Caco-2 (cell line): ENCODE results near the gene LRP6. TPM values are rescaled to one million over a fixed set of nuclear protein-coding genes. Genes with fewer than 3 reads are reported as not detected.

ENCODE experiments used
- BruUV-seq: library from RNA; stranded (reverse); fragments of 400-500 nt; replicated peaks from 2 replicates; lab custom pipeline; 2021; lab: Mats Ljungman, UMichigan
- CTCF ChIA-PET: fragments of 300-600 bp; sonication (Branson Sonifier 250); formaldehyde crosslinking; loops from one replicate; lab custom pipeline; 2022; ENCODE audit warnings: antibody characterized with exemption; lab: Charles Lee
- POLR2A ChIA-PET: fragments of 300-600 bp; sonication (Branson Sonifier 250); formaldehyde crosslinking; loops from one replicate; lab custom pipeline; 2022; ENCODE audit warnings: antibody characterized with exemption; lab: Charles Lee
- DNase-seq, 2 experiments: peaks; one replicate each; pipeline versions ENCODE4 v3.0.0 to v3.0.0-alpha.2; 2020 to 2022
- H3K27me3 ChIP-seq: replicated peaks from 2 replicates; pipeline ENCODE4 v1.6.0; 2011; ENCODE audit warnings: low read length; ENCODE audit not compliant: control insufficient read depth, insufficient read depth
- H3K36me3 ChIP-seq: 2 replicates; pipeline ENCODE4 v1.5.1; 2011; ENCODE audit warnings: low read length; ENCODE audit not compliant: control insufficient read depth, insufficient read depth
- H3K4me1 ChIP-seq: fragments of 250-450 bp; sonication (Bioruptor Pico); 2 replicates; pipeline ENCODE4 v1.5.1; 2020; ENCODE audit warnings: mild to moderate bottlenecking
- H3K4me3 ChIP-seq: 2 replicates; pipeline ENCODE4 v1.5.1; 2011; ENCODE audit warnings: low read depth, mild to moderate bottlenecking, control low read depth, low read length
- H3K9me3 ChIP-seq: fragments of 250-450 bp; sonication (Bioruptor Pico); 2 replicates; pipeline ENCODE4 v1.5.1; 2020; ENCODE audit warnings: mild to moderate bottlenecking, moderate library complexity
- H3K27ac Mint-ChIP-seq: one replicate; pipeline ENCODE4 v1.8.0; 2022; ENCODE audit warnings: mixed read lengths; ENCODE audit not compliant: unreplicated experiment
- H3K27me3 Mint-ChIP-seq: one replicate; pipeline ENCODE4 v1.8.0; 2022; ENCODE audit warnings: mixed read lengths; ENCODE audit not compliant: insufficient read depth, unreplicated experiment
- H3K36me3 Mint-ChIP-seq: one replicate; pipeline ENCODE4 v1.8.0; 2022; ENCODE audit warnings: mild to moderate bottlenecking, mixed read lengths; ENCODE audit not compliant: insufficient read depth, unreplicated experiment
- H3K4me1 Mint-ChIP-seq: one replicate; pipeline ENCODE4 v1.8.0; 2022; ENCODE audit warnings: low read depth, mixed read lengths; ENCODE audit not compliant: unreplicated experiment
- H3K4me3 Mint-ChIP-seq: one replicate; pipeline ENCODE4 v1.8.0; 2022; ENCODE audit warnings: mild to moderate bottlenecking, moderate library complexity, mixed read lengths; ENCODE audit not compliant: unreplicated experiment
- H3K9me3 Mint-ChIP-seq: one replicate; pipeline ENCODE4 v1.8.0; 2022; ENCODE audit warnings: mixed read lengths; ENCODE audit not compliant: unreplicated experiment
- CTCF ChIP-seq, 2 experiments: fragments of 200-600 bp in 1 of 2; IDR thresholded peaks; 1 replicate in 1 of 2; 2 replicates in 1 of 2; pipeline versions ENCODE4 v1.5.1 to v1.8.0; 2011 to 2022; ENCODE audit warnings: antibody characterized with exemption in 1 of 2, control low read depth in 1 of 2, inconsistent platforms in 1 of 2, low read depth in 1 of 2, low read length in 1 of 2, mild to moderate bottlenecking in 1 of 2, moderate library complexity in 1 of 2; ENCODE audit not compliant: insufficient read depth in 1 of 2, severe bottlenecking in 1 of 2, unreplicated experiment in 1 of 2
- intact Hi-C: fragments of 100-400 bp; cut with micrococcal nuclease; formaldehyde crosslinking; loops from one replicate; pipeline ENCODE4 v1.10.0; 2022; ENCODE audit not compliant: unreplicated experiment
- total RNA-seq: library from RNA; stranded (reverse); gene quantifications from 2 replicates; pipeline ENCODE4 v1.2.3, GENCODE V29; 2022

LRP6 gene
- total RNA-seq, 1 experiment from 2014 or later: 72.7 TPM

DNA sequence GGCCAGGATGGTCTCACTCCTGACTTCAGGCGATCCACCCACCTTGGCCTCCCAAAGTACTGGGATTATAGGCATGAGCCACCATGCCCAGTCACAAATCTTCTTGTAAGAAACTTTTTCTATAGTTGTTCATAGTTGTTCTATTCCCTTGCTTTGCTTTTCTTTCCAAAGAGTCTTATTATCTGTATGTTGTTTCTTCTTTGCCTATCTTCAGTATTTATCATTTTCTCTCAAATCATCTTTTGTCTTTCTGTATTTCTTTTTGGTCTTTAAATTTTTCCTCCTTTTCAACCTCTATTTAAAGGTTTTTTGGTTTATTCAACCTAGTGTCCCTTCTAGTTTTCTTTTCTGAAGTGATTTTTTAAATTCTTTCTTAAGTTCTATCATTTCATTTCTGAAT lies 68.7 kb downstream of the LRP6 start:
- Histone ChIP-seq H3K36me3 (peaks cover 3% of the 10 kb centered on the region; the same call in 1 of the 2 replicates), H3K4me1 (peaks cover 8% of the 10 kb centered on the region; the same call in 1 of the 2 replicates), H3K9me3 (0 out of 2 replicates have a peak, but pooled peaks cover 6% of the 10 kb centered on the region), H3K4me3 (no peak overlapping the region), H3K27me3 (no peaks in the 10 kb centered on the region)
- no TSS peak for BruUV-seq
- Mint-ChIP-seq H3K36me3 (peaks cover 69% of the 10 kb centered on the region), H3K4me3 (no peak overlapping the region), H3K27ac (no peak overlapping the region), H3K4me1 (peaks cover 7% of the 10 kb centered on the region), H3K9me3 (peaks cover 31% of the 10 kb centered on the region), H3K27me3 (no peaks in the 10 kb centered on the region)
- TF ChIP-seq CTCF (IDR thresholded peaks at IDR 0.05; ENCODE audit: insufficient read depth in 1 of 2, low read depth in 1 of 2, low read length in 1 of 2, severe bottlenecking in 1 of 2, unreplicated experiment in 1 of 2): no peak
- intact Hi-C loops: no loop called here
- ChIA-PET CTCF (no interaction called here), POLR2A (no interaction called here)
- DNase-seq: no peak

- Histone ChIP-seq H3K27me3 (no peaks in the 10 kb centered on the region), H3K36me3 (peaks cover 1% of the 10 kb centered on the region; the same call in 1 of the 2 replicates), H3K9me3 (0 out of 2 replicates have a peak, but pooled peaks cover 6% of the 10 kb centered on the region), H3K4me3 (no peak overlapping the region), H3K4me1 (peaks cover 8% of the 10 kb centered on the region; the same call in 1 of the 2 replicates)
- Mint-ChIP-seq H3K4me3 (no peak overlapping the region), H3K36me3 (peaks cover 60% of the 10 kb centered on the region), H3K27me3 (no peaks in the 10 kb centered on the region), H3K27ac (no peak overlapping the region), H3K9me3 (peaks cover 31% of the 10 kb centered on the region), H3K4me1 (peaks cover 7% of the 10 kb centered on the region)
- BruUV-seq: no TSS peak
- TF ChIP-seq CTCF (IDR thresholded peaks at IDR 0.05; ENCODE audit: insufficient read depth in 1 of 2, low read depth in 1 of 2, low read length in 1 of 2, severe bottlenecking in 1 of 2, unreplicated experiment in 1 of 2): no peak
- ChIA-PET CTCF (no interaction called here), POLR2A (no interaction called here)
- DNase-seq: no peak
- intact Hi-C loops: no loop called here
These were observed 69.7 kb downstream of the LRP6 start for GRCh38 chr12:12197128-12197527.

GRCh38 chr12:12195516-12195915 lies 71.3 kb downstream of the LRP6 start:
- no peaks in the 10 kb centered on the region for H3K27me3 ChIP-seq
- H3K4me3 ChIP-seq: no peak overlapping the region
- no peak for TF ChIP-seq CTCF (IDR thresholded peaks at IDR 0.05; ENCODE audit: insufficient read depth in 1 of 2, low read depth in 1 of 2, low read length in 1 of 2, severe bottlenecking in 1 of 2, unreplicated experiment in 1 of 2)
- intact Hi-C loops: no loop called here
- ChIA-PET CTCF (no interaction called here), POLR2A (no interaction called here)
- no peak overlapping the region for H3K27ac Mint-ChIP-seq
- no peaks in the 10 kb centered on the region for H3K27me3 Mint-ChIP-seq
- peaks cover 1% of the 10 kb centered on the region; the same call in 1 of the 2 replicates for H3K36me3 ChIP-seq
- no peak overlapping the region for H3K4me3 Mint-ChIP-seq
- 0 out of 2 replicates have a peak, but pooled peaks cover 6% of the 10 kb centered on the region for H3K9me3 ChIP-seq
- BruUV-seq: no TSS peak
- H3K4me1 ChIP-seq: peaks cover 8% of the 10 kb centered on the region; the same call in 1 of the 2 replicates
- DNase-seq: no peak
- H3K9me3 Mint-ChIP-seq: peaks cover 31% of the 10 kb centered on the region
- H3K4me1 Mint-ChIP-seq: peaks cover 7% of the 10 kb centered on the region
- peaks cover 44% of the 10 kb centered on the region for H3K36me3 Mint-ChIP-seq
